Measurements from ENCODE around the gene KCTD18.

KCTD18 gene

DNA sequence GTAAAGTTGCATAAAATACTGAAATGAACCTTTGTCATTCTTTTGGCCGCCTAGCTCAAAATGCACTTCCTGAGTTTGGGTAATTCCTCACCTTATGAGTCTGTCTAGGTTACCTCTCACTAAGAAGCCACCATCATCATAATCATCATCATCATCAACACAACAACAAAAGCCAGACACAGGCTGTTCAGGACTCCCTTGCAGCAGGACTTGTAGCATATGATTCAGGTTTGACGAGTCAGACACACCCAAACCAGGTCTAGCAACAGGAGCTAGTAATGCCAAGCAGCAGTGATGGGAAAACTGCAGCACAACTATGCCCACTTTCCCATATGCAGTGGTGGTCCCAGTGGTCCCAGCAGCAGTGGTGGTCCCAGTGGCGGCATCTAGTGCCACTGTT, 13.3 kb upstream of the KCTD18 start:
- Histone ChIP-seq H3K36me3 (ENCODE audit: control insufficient read depth, insufficient read depth, low read length) (no peaks in the 10 kb centered on the region), H3K9ac (no peak overlapping the region), H3K4me2 (ENCODE audit: low read length) (no peak overlapping the region), H3K27me3 (ENCODE audit: control insufficient read depth, insufficient read depth, low read length) (no peaks in the 10 kb centered on the region), H3K79me2 (no peaks in the 10 kb centered on the region), H3K4me3 (ENCODE audit: low read depth, low read length) (no peak overlapping the region), H2AFZ (no peak overlapping the region), H3K27ac (no peak overlapping the region), H3K9me3 (ENCODE audit: control insufficient read depth, low read length) (no peaks in the 10 kb centered on the region), H3K4me1 (peaks cover 4% of the 10 kb centered on the region)
- no peak for TF ChIP-seq CTCF (IDR thresholded peaks at IDR 0.05)

GRCh38 chr2:200515155-200515554, 5.3 kb upstream of the KCTD18 start:
- no peak overlapping the region for H3K27ac ChIP-seq
- no peak for TF ChIP-seq CTCF (IDR thresholded peaks at IDR 0.05)

GRCh38 chr2:200509235-200509611, 645 bp downstream of the KCTD18 start:
- Histone ChIP-seq H3K4me1 (peaks cover 4% of the 10 kb centered on the region), H3K36me3 (ENCODE audit: control insufficient read depth, insufficient read depth, low read length) (no peaks in the 10 kb centered on the region), H3K4me2 (ENCODE audit: low read length) (peak overlapping the region; percentile 96), H3K79me2 (no peaks in the 10 kb centered on the region), H3K27me3 (ENCODE audit: control insufficient read depth, insufficient read depth, low read length) (no peaks in the 10 kb centered on the region), H2AFZ (peak overlapping the region; percentile 85), H3K27ac (peak overlapping the region; percentile 55), H3K9ac (peak overlapping the region; percentile 40), H3K9me3 (ENCODE audit: control insufficient read depth, low read length) (no peaks in the 10 kb centered on the region), H3K4me3 (ENCODE audit: low read depth, low read length) (peak overlapping the region; percentile 93)
- TF ChIP-seq CTCF (IDR thresholded peaks at IDR 0.05) = no peak

More at GRCh38 chr2:200515155-200515554, 5.3 kb upstream of the KCTD18 start:
- Histone ChIP-seq H3K27me3 (ENCODE audit: control insufficient read depth, insufficient read depth, low read length) (no peaks in the 10 kb centered on the region), H3K4me2 (ENCODE audit: low read length) (no peak overlapping the region), H3K9me3 (ENCODE audit: control insufficient read depth, low read length) (no peaks in the 10 kb centered on the region), H2AFZ (no peak overlapping the region), H3K36me3 (ENCODE audit: control insufficient read depth, insufficient read depth, low read length) (no peaks in the 10 kb centered on the region), H3K4me1 (no peaks in the 10 kb centered on the region), H3K79me2 (no peaks in the 10 kb centered on the region), H3K9ac (no peak overlapping the region), H3K4me3 (ENCODE audit: low read depth, low read length) (no peak overlapping the region)

DNA sequence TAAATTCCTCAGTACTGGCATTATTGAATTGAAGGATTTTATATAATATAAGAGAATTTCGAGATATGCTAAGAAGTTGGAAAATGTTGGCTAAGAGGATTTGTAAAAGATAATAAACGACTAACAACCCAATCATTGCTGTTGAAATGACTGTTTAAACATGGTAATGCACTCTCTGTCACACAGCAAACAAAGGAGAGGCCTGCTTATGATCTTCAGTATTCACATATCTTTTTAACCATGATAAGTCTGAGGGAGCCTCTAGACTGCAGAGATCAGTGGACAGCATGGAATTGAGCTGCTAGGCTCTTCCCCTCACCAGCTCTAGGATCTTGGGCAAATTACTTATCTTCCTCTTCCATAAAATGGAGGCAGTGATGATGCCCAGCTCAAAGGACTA, 2.7 kb downstream of the KCTD18 start:
- Histone ChIP-seq H3K4me3 (ENCODE audit: low read depth, low read length) (no peak overlapping the region), H3K9ac (no peak overlapping the region)

More for the DNA sequence above, 2.7 kb downstream of the KCTD18 start:
- no peaks in the 10 kb centered on the region for H3K9me3 ChIP-seq (ENCODE audit: control insufficient read depth, low read length)
- H3K36me3 ChIP-seq (ENCODE audit: control insufficient read depth, insufficient read depth, low read length) = no peaks in the 10 kb centered on the region
- H3K4me1 ChIP-seq = peaks cover 4% of the 10 kb centered on the region
- no peak overlapping the region for H3K27ac ChIP-seq
- H3K4me2 ChIP-seq (ENCODE audit: low read length) = no peak overlapping the region
- H3K27me3 ChIP-seq (ENCODE audit: control insufficient read depth, insufficient read depth, low read length) = no peaks in the 10 kb centered on the region
- H2AFZ ChIP-seq = no peak overlapping the region
- no peaks in the 10 kb centered on the region for H3K79me2 ChIP-seq
- TF ChIP-seq CTCF (IDR thresholded peaks at IDR 0.05) = no peak
